C4-2B (cell line): Measurements from ENCODE around the gene ZNF227.
"Not testable (repeated sequence)": the region's sequence is repeated elsewhere in the genome, so short reads cannot be mapped to it uniquely, and the experiment has no call there.

Experiments
- H3K27ac ChIP-seq: fragments of 450-650 bp; 2 replicates; pipeline ENCODE4 v1.5.1; 2017
- CTCF ChIP-seq: fragments of 450-650 bp; conservative IDR thresholded peaks from 2 replicates; pipeline ENCODE4 v1.5.1; 2017; ENCODE audit warnings: mild to moderate bottlenecking
- ZFX ChIP-seq: fragments of 450-650 bp; IDR thresholded peaks from 2 replicates; pipeline ENCODE4 v1.6.1; 2017

ZNF227 gene

GRCh38 chr19:44207126-44207803, 5.1 kb upstream of the ZNF227 start:
- TF ChIP-seq ZFX (no peak), CTCF (no peak)
- peak overlapping the region; percentile 71 for H3K27ac ChIP-seq

GRCh38 chr19:44212866-44213346, 574 bp downstream of the ZNF227 start:
- TF ChIP-seq CTCF = no peak
- no peak for TF ChIP-seq ZFX
- peak overlapping the region; percentile 72 for H3K27ac ChIP-seq

GRCh38 chr19:44219926-44220325, 7.6 kb downstream of the ZNF227 start:
- not testable (repeated sequence) for H3K27ac ChIP-seq

- not testable (repeated sequence) for H3K27ac ChIP-seq
Measured at GRCh38 chr19:44220761-44221160, 8.4 kb downstream of the ZNF227 start.

- not testable (repeated sequence) for H3K27ac ChIP-seq
Measured at GRCh38 chr19:44221291-44221690, 9.0 kb downstream of the ZNF227 start.

- H3K27ac ChIP-seq = no peak overlapping the region
- TF ChIP-seq CTCF (no peak), ZFX (no peak)
Measured at GRCh38 chr19:44228318-44228717, 16.0 kb downstream of the ZNF227 start.

GRCh38 chr19:44232867-44233266, 20.5 kb downstream of the ZNF227 start:
- TF ChIP-seq CTCF = no peak
- TF ChIP-seq ZFX = no peak

GRCh38 chr19:44236384-44236783, 24.1 kb downstream of the ZNF227 start:
- TF ChIP-seq CTCF (no peak), ZFX (no peak)
- no peak overlapping the region for H3K27ac ChIP-seq

More at GRCh38 chr19:44232867-44233266, 20.5 kb downstream of the ZNF227 start:
- H3K27ac ChIP-seq = no peak overlapping the region

GRCh38 chr19:44252332-44252731, 40.0 kb downstream of the ZNF227 start:
- not testable (repeated sequence) for H3K27ac ChIP-seq

- not testable (repeated sequence) for H3K27ac ChIP-seq
Measured at GRCh38 chr19:44253392-44253791, 41.1 kb downstream of the ZNF227 start.
